GM21447 (cell line): ENCODE data around the gene HDAC7.
A peak's percentile ranks its signal among the peaks of the same experiment; 100 is the strongest.

Source experiments
- ATAC-seq: cut with Tn5 transposase; IDR thresholded peaks from one replicate; pipeline ENCODE4 v1.9.1; 2021; ENCODE audit not compliant: unreplicated experiment

HDAC7 gene

DNA sequence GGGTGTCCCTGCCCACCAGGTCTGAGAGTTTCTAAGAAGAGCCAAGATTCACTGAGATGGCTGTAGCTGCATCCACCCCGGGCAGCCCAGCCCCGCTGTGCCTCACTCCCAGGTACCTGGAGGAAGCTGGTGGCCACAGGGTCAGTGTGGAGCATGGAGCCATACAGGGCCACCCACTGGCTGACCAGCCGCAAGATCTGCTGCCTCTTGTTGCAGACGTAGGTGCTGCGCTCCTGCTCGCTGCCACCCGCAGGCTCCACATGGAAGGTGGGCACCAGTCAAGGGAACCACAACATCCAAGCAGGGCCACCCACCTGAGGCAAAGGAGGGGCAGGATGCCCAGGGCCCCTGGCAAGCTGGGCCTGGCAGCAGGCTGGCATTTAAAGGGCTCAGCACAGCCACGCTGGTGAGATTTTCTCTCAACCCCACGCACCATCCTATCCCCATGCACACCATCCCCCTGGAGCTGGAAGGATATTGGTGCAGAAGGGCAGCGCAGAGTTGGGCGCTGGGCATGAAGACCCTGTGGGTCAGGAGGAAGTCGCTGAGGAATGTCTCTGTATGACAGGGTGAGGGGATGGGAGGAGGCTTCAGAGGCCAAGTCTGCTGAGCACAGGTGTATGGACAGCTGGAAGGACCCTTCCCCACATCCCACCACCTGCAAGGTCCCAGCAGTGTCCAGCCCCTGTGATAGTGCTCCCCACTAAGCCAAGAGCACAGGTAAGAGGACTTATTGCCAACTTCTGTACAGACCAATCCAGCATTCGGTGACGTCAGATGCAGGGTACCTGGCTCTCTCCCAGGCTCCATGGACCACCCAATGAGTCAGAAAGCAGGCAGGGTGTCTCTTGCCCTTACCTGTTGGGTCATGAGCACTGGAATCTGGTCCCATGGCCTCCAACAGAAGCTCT is 71.9 kb downstream of the HDAC7 start:
- ATAC-seq = no peak

DNA sequence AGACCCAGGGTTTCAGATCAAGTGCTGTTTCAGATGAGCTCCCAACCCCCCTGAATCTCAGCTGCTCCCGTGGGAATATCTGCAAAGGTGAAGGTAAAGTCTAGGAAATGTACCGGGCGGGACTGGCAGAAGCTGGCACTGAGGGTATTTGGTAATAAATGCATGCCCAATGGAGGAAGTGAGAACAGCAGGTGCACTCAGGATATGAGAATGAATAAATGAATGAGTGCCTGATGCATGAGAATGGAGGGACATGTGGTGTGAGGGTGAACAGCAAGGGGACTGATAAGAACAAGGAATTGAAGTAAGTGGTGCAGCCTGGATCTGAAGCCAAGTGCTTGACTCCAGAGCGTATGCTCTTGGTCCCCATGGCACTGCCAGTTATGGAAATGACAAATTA is 72.6 kb downstream of the HDAC7 start:
- ATAC-seq = no peak

DNA sequence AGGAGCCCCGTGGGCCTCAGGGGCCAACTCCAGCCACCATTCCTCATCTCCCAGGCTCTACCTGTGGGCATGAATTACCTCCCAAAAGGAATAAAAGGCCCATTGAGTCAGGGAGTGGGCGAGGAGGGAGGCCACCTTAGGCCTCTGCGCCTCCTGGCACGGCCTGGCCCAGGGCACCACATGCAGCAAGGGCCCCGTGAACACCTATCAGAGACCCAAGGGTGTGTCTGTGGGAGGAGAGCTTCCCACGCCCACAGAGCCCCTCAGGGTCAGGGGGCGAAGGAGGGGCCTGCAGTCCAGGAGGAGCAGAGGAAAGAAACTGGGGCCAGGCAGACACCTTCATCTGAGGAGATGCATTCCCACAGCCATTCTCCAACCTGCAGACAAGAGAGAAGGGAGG is 73.2 kb downstream of the HDAC7 start:
- no peak for ATAC-seq

DNA sequence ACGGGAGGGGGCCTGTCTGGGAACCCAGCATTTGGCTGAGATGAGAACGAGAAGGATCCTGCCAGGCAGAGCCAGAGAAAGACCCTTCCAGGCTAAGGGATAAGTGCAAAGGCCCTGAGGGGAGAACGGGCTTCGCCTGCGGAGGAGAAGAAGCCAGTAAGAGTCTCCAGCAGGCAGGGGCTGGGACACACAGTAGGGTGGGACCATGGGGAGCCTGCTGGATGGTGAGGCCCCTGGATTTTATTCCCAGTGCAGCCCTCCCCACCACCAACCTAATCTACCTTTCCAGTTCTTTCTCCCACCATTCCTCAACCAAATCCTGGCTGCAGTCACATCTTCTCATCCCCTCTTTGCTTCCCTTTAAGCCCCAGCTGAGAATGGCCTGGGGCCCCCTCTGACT is 73.6 kb downstream of the HDAC7 start:
- ATAC-seq = no peak

DNA sequence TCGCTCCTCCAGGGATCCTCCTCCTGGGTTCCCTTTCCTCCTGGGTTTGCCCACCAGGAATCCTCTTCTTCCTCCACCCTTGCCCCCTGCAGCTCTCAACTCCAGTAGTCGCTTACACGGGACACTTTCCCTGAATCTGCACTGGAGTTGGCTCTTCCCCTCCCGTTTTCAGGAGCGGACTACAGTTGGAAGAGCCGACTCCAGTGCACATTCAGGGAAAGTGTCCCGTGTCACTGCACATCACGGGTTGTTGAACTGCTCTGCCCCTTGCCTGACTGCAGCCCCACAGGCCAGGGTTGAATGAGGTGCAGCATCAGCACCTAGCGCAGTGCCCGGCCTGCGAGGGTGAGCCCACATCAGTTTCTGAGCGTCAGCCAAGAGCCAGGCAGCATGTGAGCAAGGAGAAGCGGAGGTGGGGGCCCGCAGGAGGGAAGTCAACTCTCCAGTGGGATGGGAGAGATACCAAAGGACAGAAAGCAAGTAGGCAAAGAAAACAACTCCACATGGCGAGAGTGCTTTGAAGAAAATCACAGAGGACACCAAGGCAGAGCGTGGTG is 74.1 kb downstream of the HDAC7 start:
- no peak for ATAC-seq

DNA sequence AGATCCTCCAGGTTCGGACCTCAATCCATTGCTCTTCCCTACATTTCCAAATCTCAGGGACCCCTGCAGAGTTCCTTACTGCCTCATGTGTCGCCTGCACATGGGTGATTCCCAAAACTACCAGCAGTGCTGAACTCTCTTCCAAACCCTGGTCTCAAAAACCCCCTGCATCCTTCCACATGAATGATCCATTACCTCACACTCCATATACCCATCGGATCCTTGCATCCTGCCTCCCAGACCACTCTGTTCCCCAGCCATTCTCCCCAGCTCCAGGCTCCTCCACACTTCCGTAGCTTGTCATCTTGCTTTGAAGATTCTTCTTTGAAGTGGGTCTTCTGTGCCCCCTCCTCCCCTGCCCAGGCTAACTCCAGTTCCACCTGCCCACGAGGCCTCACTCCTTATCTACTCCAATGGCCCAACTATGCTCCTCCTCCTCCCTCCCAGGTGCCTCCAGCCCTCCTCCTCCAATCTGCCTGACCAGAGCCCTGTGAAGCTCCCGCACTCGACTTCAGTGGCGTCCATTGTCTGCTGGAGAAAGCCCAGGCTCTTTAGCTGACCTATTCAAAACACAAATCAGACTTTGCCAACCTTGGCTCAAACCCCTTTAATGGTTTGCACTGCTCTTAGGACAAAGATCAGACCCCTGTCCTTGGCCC is 74.8 kb downstream of the HDAC7 start:
- no peak for ATAC-seq

DNA sequence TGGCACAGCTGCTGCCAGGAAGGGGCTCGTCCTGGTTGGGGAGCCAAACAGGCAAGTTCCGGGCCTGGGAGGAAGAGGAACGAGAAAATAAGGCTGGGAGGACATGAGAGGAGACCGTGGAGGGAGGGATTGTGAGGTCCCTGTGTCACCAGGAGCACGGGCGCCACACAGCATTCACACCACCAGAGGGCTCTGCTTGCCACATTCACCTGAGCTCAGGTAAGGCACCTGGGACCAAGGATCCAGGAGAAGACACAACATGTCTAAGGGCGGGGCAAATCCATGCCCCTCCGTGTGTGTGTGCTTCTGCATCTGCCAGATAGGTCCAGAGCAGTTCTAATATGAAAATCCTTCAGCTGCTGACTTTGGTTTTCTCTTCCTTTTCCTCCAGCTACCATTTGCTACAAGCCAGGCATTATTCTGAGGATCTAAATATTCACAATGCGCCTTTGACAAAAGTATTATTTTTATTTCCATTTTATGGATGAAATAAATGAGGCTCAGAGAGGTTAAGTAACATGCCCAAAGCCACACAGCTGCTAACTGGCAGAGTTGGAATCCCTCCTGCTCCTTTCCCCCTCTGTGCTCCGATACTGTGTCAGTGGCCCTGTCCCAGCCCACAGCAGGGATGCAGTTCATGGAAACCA is 75.6 kb downstream of the HDAC7 start:
- no peak for ATAC-seq

DNA sequence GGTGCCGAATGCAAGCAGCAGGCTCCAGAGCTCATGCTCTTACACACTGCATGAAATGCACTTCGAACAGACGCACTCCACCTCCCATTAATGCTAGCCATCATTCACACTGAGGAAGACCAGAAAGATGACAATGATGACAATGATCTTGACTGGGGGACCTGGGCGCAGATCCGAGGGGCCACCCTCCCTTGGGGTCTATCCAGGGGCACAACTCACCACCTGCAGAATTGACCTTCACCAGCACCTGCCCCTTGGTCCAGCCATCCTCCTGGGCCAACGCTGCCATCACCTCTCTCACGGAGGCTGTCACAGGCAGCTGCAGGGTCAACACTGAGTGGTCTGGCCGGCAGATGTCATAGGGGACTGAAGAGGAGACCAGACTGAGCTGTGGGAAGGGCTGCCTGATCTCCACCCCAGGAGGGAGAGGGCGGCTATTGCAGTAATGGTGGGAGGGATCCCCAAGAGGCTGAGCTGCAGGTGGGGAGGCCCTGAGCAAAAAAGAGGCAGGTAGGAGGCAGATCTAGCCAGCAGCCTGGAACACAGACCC is 76.3 kb downstream of the HDAC7 start:
- ATAC-seq = no peak

DNA sequence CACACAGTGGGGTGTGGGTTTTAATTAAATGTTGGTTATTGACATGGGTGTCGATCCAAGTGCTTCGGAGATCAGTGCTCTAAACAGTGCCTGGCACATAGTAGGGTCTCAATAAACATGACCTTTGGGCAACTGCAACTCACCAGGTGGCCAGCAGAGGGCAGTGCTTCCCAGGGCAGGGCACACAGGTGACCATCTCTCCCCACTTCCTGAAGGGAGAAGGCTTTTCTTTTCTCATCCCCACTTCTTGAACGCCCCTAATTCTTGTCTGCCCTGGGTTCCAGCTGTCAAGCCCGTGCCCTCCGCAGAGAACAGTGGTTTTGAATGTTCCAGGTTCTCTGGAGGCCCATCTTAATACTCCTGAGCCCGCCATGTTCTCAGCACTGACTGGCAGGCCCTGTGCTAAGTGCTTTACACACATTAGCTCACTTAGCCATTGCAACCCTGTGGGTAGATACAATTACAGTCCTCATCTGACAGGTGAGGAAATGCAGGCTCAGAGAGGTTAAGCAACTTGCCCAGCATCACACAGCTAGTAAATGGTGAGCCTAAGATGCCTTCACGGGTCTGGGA is 77.4 kb downstream of the HDAC7 start:
- ATAC-seq = no peak

DNA sequence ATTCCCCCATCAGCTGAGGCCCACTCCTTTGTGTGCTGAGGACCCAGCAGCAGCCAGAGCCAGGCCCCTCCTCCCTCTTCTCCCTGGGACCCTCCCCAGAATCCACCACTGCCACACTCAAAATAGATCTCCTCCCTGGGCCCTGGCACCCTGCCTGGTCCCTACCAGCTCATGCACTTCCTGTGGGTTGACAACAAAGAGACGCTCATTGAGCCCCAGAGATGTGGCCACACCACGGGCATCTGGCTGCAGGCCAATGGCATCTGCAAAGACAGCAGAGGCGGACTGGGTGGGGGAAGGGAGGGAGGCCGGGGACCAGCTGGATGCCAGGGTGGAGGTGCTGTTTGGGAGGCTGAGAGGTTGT is 78.4 kb downstream of the HDAC7 start:
- peak; percentile 36 for ATAC-seq

DNA sequence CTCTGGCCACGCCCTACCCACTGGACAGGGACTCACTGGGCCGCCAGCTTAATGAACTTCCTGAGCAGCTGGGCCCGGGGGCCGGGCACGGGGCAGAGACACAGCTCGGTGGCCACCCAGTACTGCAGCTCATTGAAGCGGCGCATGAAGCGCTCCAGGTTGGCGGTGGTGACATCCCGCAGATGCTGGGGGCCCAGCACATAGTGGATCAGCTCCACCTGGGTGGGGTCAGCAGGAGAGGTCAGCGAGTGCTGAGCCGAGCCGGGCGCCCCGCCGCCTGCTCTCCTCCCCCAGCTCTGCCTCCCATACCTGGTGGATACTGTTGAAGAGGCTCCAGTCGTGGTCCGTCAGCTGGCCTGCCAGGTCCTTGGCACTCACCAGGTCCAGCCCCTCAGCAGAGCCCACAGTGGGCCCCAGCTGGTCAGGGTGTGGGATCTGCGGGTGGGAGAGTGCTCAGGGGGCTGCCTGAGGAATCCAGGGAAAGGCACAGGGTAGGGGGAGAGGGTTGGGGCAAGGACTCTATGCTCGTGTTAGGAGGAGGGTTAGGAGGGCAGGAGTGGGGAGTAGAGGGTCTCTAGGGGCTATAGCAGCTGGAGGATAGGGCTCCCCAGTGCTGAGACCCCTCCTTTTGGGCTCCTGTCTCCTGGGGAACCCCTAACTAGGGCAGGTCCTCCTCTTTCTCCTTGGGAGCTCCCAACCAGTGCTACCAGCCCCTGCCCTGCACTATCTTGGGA is 78.9 kb downstream of the HDAC7 start:
- ATAC-seq = peak; percentile 60

DNA sequence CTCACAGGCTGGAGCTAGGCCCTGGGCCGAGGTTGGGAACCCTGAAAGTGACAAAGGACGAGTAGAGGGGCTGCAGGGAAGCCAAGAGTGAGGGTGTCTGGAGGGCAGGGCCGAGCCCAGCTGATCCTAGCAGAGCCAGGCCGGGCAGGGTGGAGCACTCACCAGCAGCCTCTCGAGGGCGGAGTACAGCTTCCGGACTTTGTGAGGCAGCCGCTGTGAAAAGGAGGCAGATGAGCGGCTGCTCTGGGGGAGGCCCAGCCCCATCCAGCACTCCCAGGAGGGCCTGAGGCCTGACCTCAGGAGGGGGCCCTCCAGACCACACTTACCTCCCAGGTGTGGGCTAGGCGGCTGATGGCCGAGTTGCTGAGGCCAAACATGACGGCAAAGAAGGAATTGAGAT is 79.7 kb downstream of the HDAC7 start:
- ATAC-seq = peak; percentile 47

DNA sequence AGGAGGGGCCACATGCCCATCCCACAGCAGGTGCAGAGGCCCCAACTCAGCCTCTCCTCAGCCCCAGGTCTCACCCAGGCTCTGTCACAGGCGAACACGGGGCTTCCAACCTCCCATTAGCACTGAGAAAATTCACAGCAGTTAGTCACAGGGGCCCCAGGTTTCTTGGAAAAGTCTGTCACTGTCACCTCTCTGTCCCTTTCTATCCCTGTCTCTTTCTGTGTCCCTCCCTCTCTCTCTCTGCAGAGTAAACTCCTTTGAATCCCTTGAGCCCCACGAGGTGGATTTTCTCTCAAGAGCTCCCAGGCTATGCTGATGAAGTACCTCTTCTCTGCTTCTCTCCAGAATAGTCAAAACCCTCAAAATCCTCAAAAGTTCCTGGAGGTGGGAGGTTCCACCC is 80.4 kb downstream of the HDAC7 start:
- no peak for ATAC-seq

DNA sequence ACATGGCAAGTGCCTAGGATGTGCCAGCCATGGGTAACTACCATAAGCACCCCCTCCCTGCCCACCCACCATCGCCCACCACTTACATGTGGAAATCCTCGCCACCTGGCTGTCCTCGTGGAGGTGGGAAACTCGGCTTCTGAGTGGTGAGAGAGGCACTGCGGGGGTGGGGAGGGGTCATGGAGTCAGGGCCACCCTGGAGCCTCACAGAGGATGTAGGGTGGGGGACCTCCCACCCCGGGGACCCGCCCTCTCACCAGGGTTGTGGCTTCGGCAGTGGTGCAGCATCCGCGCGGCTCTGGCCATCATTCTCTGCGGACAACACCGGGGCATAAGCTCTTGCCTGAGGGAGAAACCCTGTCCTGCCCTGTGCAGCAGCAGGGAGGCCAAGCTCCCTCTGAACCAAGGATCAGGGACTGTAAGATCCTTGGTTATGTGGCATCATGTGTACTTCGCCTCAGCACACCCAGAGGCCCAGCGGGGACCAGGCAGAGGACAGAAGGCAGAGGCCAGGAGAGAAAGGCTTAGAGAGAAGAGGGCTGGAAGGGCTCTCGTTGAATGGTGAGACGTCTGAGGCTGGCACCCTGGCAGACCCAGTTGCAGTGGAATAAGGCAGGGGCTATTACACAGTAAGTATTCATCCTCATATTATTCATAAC is 81.6 kb downstream of the HDAC7 start:
- no peak for ATAC-seq

DNA sequence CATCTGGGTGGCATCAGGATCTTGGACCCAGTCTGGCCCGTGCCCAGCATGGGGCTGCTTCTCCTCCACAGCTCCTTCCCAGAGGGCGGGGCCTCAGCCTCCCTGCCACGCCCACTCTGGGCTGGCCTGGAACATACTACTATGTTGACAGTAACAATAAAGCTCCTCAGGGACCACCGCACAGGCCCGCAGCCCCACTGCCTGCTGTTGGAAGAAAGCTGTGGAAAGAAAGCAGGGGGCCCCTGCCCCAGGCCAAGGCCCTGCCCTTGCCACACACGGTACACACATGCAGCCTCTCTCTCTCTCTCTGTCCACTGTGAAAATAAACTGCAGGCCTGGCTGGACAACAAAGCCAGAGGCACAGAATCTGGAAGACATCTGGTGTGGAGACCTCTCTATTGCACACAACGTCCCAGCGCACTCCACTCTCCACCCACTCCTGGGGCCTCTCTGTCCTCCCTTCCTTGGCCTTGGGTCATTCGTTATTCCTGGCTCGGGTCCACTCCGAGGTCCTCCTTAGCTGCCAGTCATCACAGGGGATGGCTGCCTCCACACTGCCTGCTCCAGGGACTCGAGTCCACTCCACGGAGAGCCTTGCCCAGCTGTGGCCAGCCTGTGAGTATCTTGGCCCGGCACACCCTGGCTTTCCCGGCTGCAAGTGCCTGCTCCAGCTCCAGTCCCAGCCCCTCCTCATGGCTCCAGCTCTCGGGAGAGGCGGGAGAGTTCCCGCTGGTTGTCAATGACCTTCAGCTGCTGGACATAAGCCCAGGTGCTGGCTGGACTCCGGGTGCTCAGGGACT is 82.6 kb downstream of the HDAC7 start:
- no peak for ATAC-seq

DNA sequence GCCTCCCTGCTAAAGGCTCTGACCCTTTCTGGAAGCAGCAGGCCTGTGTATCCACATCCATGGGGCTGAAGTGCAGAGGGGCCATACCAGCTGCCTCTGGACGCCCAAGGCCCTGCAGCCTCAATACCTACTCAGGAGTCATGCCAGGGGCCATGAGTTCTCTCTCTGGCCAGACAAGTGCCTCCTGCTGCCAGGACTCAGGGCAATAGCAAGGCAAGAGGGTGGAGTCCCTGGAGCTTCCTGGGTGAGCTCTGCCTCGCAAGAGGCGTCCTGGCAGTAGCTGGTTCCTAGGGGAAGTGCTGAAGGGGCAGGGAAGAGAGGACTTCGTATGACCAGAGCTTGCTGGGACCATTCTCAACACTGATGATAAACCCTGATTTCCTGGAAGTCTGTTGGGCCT is 83.5 kb downstream of the HDAC7 start:
- no peak for ATAC-seq

DNA sequence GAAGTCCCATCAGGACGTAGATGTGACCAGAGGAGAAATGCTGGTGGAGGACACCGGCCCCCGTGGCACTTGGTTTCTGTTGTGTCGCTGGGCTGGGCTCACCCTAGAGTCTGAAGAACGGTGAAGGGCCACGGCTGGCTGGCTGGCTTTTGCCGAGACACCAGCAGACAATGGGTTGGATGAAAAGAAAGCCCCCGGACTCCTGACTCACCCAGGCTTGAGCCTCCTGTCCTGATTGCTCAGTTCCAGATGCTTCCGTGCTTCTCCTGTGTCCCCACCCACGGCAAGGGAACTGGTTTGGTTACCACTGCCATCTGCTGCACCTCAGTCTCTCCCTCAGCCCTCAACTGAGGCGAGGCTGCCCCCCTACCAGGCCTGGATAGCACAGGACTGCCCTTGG is 84.1 kb downstream of the HDAC7 start:
- no peak for ATAC-seq

DNA sequence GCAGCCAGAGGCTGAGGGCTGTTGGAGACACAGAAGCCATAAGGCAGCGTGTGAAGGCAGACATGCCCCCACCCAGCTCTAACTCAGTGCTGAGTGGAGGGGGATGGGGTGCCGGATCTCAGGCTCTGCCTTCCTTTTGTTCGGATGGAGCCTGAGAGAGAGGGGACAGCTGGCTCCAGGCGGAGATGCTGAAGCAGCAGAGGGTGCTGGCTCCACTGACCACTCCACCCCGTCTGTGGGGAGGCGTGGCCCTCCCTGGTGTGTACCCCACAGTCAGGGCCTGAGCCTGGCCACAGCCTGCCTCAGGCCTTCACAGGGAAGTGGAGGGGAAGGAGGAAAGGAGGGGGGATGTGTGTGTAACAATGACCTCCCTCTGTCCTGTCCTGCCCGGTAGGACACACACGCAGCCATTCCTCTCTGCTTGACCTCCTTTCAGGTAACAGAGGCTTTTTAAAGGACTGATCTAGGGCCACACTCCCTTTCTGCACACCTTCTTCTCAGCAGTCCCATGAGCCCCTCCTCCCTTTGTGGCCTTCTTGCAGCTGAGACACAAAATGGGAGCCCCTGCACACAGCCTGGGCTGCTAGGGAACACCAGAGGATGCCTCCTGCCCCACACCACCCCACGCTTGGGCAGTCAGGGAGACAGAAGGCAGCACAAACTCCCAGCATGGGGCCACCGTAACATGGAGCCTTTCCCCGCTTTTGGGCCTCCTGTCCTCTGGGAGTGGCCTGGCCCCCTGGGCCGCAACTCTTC is 84.8 kb downstream of the HDAC7 start:
- ATAC-seq = no peak
